Suprapubic skin (tissue), 4 donors: Measurements from ENCODE around the gene NAALADL2. TPM values are rescaled to one million over a fixed set of nuclear protein-coding genes. Genes with fewer than 3 reads are reported as not detected.

ENCODE experiments used
- DNase-seq, 2 donors: peaks; one replicate each; pipeline ENCODE4 v3.0.0-alpha.2; 2019; ENCODE audit warnings: low spot score in 2 of 2
- H3K27ac ChIP-seq: fragments of 200-600 bp; sonication (generic); one replicate; pipeline ENCODE4 v1.5.1; 2019
- H3K27me3 ChIP-seq: fragments of 200-600 bp; sonication (generic); one replicate; pipeline ENCODE4 v1.5.1; 2019
- H3K36me3 ChIP-seq: fragments of 200-600 bp; sonication (generic); one replicate; pipeline ENCODE4 v1.5.1; 2019
- H3K4me1 ChIP-seq: fragments of 200-600 bp; sonication (generic); one replicate; pipeline ENCODE4 v1.5.1; 2019
- H3K4me3 ChIP-seq: fragments of 200-600 bp; sonication (generic); one replicate; pipeline ENCODE4 v1.5.1; 2019; ENCODE audit warnings: mild to moderate bottlenecking
- H3K9me3 ChIP-seq: fragments of 200-600 bp; sonication (generic); one replicate; pipeline ENCODE4 v1.5.1; 2019
- CTCF ChIP-seq, 2 donors: fragments of 200-600 bp in 1 of 2; fragments of 450-650 bp in 1 of 2; sonication (generic) in 1 of 2; IDR thresholded peaks; one replicate each; pipeline ENCODE4 v1.5.1; 2016 to 2019; ENCODE audit warnings: antibody characterized with exemption in 2 of 2, mild to moderate bottlenecking in 1 of 2, moderate library complexity in 1 of 2
- EP300 ChIP-seq: sonication (generic); formaldehyde crosslinking; IDR thresholded peaks from one replicate; pipeline ENCODE4 v1.6.1; 2017; ENCODE audit warnings: antibody characterized with exemption
- POLR2A ChIP-seq, 2 donors: fragments of 450-650 bp; IDR thresholded peaks; one replicate each; pipeline ENCODE4 v1.6.1; 2017; ENCODE audit warnings: antibody characterized with exemption in 2 of 2, mild to moderate bottlenecking in 2 of 2, moderate library complexity in 2 of 2
- POLR2AphosphoS5 ChIP-seq, 3 donors: sonication (generic); formaldehyde crosslinking; IDR thresholded peaks; one replicate each; pipeline ENCODE4 v1.6.1; 2017; ENCODE audit warnings: antibody characterized with exemption in 3 of 3
- WGBS: methylation state at CpG from one replicate; pipeline ENCODE4 v1.1.5; 2018; 5-methylcytosine and 5-hydroxymethylcytosine counted together
- total RNA-seq, 4 donors: library from RNA; depleted of rRNA; stranded (reverse); fragments of >200 nt; gene quantifications; one replicate each; pipeline ENCODE4 v1.1.0, GENCODE V29; 2016

The NAALADL2 gene
- total RNA-seq, 4 donors from 2014 or later = 4.0 to 10.5 (median 8.5) TPM

DNA sequence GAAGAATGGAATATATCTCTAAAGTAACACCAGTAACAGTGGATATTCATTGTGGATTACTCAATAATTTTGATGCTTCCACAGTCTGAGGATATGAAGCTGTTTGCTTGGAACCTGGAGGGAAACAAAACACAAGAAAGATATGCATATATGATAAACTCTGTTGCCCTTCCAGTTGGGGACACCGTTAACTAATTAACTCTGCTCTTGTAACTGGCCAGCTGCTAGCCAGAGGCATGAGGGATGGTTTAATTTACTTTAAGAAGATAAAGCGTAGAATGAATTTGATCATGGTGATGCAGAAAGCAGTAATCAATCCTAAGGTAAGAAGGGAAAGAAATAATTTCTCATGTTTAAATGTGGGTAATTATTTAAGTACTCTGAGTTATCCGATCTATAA, 442.6 kb downstream of the NAALADL2 start:
- H3K4me3 ChIP-seq = no peak overlapping the region
- no peaks in the 10 kb centered on the region for H3K9me3 ChIP-seq
- H3K4me1 ChIP-seq = peaks cover 5% of the 10 kb centered on the region
- TF ChIP-seq POLR2A (IDR thresholded peaks at IDR 0.05) = no peak
- no peak for TF ChIP-seq CTCF (IDR thresholded peaks at IDR 0.05)
- no peak for TF ChIP-seq EP300
- TF ChIP-seq POLR2AphosphoS5 (IDR thresholded peaks at IDR 0.05) = no peak
- 96% methylated on average over 3 of the region's 3 CpGs for WGBS
- H3K27ac ChIP-seq = no peak overlapping the region
- no peaks in the 10 kb centered on the region for H3K27me3 ChIP-seq
- no peak for DNase-seq
- H3K36me3 ChIP-seq = no peaks in the 10 kb centered on the region

GRCh38 chr3:175304404-175304803, 445.3 kb downstream of the NAALADL2 start:
- Histone ChIP-seq H3K9me3 (no peaks in the 10 kb centered on the region), H3K27me3 (no peaks in the 10 kb centered on the region), H3K4me1 (peaks cover 5% of the 10 kb centered on the region), H3K27ac (no peak overlapping the region), H3K4me3 (no peak overlapping the region), H3K36me3 (no peaks in the 10 kb centered on the region)
- TF ChIP-seq CTCF (IDR thresholded peaks at IDR 0.05) = no peak
- TF ChIP-seq POLR2A (IDR thresholded peaks at IDR 0.05) = no peak
- TF ChIP-seq POLR2AphosphoS5 (IDR thresholded peaks at IDR 0.05) = no peak
- TF ChIP-seq EP300 = no peak
- 17% methylated on average over 2 of the region's 2 CpGs for WGBS
- no peak for DNase-seq

GRCh38 chr3:175307642-175308041, 448.5 kb downstream of the NAALADL2 start:
- Histone ChIP-seq H3K4me1 (peaks cover 5% of the 10 kb centered on the region), H3K36me3 (no peaks in the 10 kb centered on the region), H3K9me3 (no peaks in the 10 kb centered on the region), H3K27ac (no peak overlapping the region), H3K4me3 (no peak overlapping the region), H3K27me3 (no peaks in the 10 kb centered on the region)
- TF ChIP-seq CTCF (IDR thresholded peaks at IDR 0.05) = no peak
- TF ChIP-seq POLR2A (IDR thresholded peaks at IDR 0.05) = no peak
- no peak for TF ChIP-seq POLR2AphosphoS5 (IDR thresholded peaks at IDR 0.05)
- no peak for TF ChIP-seq EP300
- DNase-seq = no peak

DNA sequence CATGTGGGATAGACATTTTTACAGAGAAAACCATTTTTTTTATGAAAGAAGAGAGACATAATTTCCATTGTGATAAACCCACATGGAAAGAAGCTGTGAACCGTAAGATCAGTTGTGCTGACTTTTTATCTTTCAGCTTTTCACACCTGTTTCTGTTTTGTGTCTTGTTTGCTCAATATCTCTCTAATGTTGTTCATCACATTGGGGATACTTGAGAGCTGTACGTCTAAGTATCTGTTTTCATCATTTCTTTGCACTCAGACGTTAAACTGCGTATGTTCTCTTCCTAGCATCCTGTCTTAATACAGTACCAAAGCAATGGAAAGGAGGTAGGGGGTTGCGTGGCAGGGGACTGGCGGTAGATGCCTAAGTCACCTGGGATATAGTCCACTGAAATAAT, 449.0 kb downstream of the NAALADL2 start:
- DNase-seq = no peak
- no peaks in the 10 kb centered on the region for H3K9me3 ChIP-seq
- H3K4me3 ChIP-seq = no peak overlapping the region
- no peak overlapping the region for H3K27ac ChIP-seq
- TF ChIP-seq POLR2A (IDR thresholded peaks at IDR 0.05) = no peak
- TF ChIP-seq EP300 = no peak
- TF ChIP-seq CTCF (IDR thresholded peaks at IDR 0.05) = no peak
- no peak for TF ChIP-seq POLR2AphosphoS5 (IDR thresholded peaks at IDR 0.05)
- H3K27me3 ChIP-seq = no peaks in the 10 kb centered on the region
- peaks cover 5% of the 10 kb centered on the region for H3K4me1 ChIP-seq
- WGBS = 84% methylated on average over 6 of the region's 6 CpGs
- H3K36me3 ChIP-seq = no peaks in the 10 kb centered on the region

GRCh38 chr3:175310046-175310445, 450.9 kb downstream of the NAALADL2 start:
- H3K36me3 ChIP-seq = no peaks in the 10 kb centered on the region
- DNase-seq = no peak
- WGBS = 97% methylated on average over 2 of the region's 2 CpGs
- no peak overlapping the region for H3K27ac ChIP-seq
- no peaks in the 10 kb centered on the region for H3K4me1 ChIP-seq
- no peaks in the 10 kb centered on the region for H3K9me3 ChIP-seq
- H3K27me3 ChIP-seq = no peaks in the 10 kb centered on the region
- TF ChIP-seq POLR2A (IDR thresholded peaks at IDR 0.05) (no peak), EP300 (no peak), POLR2AphosphoS5 (IDR thresholded peaks at IDR 0.05) (no peak), CTCF (IDR thresholded peaks at IDR 0.05) (no peak)
- H3K4me3 ChIP-seq = no peak overlapping the region
